GM21381 (cell line): ENCODE data around the gene MRPL54.

ENCODE experiments used
- ATAC-seq: cut with Tn5 transposase; IDR thresholded peaks from one replicate; pipeline ENCODE4 v1.9.1; 2021; ENCODE audit warnings: mild to moderate bottlenecking, moderate library complexity; ENCODE audit not compliant: unreplicated experiment

The MRPL54 gene

DNA sequence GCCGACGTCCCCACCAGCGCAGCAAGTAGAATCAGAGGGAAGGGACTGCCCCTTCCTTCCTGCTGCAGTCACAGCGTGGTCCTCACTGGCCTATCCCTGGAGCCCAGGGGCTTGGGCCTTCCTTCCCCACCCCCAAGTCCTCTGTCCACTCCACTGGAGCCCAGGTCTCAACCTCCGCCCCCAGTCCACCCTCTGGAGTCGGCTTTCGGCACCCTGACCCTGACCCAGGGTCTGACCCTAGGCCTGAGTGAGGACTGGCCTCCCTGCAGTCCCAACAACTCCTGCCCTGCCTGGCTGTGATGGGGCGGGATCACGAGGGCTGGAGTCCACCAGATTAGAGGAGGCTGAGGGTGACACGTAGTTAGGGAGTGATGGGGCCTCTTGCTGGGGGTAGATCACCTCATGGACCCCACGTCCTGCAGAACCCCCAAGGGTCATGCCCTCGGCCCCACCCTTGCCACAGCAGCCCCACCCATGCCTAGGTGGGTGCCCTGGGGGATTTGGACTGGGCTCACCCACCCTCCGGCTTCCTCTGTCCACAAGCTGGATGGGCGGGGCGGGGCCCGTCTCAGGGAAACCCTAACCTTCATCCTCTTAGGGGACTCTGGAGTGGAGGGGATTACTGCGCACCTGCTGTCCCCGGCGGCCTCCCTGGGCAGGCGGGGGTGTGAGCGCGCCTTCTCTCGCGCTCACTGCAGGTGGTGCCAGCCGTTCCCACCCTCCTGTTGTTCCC lies 5.7 kb downstream of the MRPL54 start:
- ATAC-seq: no peak

DNA sequence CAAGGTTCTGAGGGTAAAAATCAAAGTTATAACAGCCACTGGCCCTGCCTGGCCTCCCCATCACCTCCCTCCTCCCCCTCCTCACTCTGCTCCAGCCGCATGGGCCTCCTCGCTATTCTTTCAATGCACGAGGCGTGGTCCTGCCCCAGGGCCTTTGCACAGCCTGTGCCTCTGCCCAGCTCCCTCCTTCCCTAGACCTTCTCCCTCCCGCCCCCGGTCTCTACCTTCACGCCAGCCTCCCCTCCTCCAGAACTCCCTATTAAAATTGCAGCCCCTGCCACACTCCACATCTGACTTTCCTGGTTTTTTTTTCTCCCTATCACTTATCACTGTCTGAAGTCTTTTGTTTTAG lies 6.2 kb downstream of the MRPL54 start:
- ATAC-seq: no peak

DNA sequence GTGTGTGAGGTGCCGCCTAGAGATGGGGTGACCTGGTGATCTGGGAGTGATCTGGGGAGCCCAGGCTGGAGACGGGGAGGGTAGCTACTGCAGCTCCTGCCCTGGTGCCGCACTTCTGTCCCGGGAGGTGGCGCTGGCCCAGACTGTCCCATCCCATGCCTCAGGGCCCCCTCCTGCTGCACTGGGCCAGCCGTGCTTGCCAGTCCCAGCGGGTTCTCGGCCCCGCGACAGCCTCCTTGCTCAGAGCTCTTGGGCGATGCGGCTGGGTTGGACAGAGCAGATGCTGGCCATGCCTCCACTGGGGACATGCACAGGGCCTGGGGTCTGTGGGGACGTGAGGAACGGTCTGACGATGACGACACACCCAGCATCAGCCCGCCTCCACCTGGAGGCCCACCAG lies 7.0 kb downstream of the MRPL54 start:
- ATAC-seq: no peak

DNA sequence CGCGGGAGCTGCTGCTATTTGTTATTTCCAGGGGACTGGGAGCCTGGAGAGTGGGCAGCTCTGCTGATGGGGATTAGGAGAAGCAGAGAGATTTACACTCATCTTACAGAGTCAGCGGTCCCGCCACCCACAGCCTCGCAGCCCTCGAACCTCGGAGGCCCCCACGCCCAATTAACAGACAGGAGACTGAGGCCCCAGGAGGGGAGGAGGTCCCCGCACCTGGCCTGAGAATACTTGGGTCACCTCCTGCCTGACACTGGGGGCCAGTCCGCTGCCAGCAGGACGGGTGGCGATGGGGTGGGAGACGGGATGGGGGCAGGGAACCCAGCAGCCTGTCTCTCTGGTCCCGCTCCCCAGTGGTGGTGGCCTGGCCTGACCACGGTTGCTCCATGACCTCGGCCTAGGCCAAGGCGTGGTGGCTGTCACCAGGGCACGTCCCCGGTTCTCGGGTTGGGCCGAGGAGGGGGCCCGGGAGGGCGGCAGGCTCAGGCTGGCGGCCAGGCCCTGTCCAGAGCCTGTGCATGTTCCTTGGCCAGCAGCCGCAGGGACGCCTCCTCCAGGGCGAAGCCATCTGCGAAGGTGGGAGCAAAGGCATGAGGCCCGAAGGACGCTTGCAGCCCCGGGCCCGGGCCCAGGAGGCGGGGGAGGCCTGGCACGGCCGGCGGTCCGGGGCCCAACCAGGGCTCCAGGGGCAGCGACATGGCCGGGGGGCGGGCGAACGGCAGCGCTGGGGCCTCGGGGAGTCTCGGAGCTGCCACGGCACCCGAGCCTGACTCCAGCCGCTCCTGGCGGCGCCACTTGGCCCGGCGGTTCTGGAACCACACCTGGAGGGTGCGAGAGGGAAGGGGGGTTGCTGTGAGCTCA lies 7.9 kb downstream of the MRPL54 start:
- ATAC-seq: no peak

DNA sequence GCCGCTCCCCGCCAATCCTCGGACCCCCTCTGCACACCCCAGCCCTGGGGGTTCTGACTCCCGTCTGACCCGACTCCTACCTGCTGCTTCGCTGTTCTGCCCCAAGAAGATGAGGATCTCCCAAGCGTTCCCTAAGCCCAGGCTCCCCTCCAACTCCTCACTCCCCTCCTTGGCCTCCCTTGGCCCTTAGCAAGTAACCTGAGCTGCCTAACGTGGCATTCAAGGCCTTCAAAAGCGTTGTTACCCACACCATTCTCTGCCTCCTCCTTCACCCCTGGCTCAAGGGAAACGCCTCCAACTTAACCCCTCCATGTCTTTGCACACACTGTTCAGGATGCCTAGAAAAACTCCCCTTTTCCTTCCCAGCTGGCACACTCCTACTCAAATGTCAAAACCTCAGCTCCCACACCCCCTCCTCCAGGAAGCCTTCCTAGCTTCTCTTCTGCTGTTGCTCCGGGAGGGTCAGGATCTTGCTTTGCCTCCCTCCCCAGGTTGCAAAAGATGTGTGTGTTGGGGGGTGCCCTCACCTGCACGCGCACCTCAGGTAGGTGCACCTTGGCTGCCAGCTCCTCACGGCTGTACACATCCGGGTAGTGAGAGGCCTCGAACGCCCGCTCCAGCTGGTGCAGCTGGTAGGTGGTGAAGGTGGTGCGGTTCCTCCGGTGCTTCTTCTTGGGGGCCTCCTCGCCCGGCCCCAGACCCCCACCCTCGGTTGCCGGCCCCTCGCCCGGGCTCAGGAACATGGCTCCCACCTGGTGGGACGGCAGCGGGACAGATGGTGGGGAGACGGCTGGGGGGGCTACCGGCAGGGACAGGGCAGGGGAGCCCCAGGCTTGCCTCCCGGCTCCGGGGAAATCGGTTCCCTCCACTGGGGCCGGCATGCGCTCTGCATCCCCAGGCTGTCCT lies 8.8 kb downstream of the MRPL54 start:
- no peak for ATAC-seq

DNA sequence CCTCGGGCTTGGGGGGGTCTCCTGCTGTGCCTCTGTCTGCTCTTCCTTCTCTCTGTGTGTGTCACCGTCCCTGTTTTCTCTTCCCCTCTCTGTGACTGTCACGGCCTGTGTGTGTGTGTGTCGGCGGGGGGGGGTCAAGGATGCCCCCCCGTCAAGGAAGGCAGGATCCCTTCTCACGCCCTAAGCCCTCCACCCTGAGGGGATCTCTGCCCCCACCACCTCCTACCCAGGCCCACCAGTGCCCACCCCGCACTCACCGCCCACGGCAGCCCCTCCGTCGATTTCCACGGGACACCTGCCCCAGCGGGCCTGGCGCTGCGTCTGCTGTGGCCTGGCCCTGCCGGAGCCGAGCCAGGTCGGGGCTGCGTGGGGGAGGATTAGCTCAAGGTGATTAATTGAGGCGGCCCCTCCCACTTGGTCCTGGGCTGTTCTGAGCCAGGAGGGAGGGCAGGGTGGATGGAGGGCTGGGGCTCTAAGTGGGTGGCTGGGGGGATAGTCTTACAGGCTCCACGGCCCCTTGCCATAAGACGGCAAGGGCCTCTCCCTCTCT lies 9.5 kb downstream of the MRPL54 start, which contains the start of gene RAX2:
Gene RAX2 (minus strand): TSS at position 323 of the 550 bp plus-strand sequence. CDS start 486 bp downstream, outside the sequence.
- ATAC-seq: no peak

DNA sequence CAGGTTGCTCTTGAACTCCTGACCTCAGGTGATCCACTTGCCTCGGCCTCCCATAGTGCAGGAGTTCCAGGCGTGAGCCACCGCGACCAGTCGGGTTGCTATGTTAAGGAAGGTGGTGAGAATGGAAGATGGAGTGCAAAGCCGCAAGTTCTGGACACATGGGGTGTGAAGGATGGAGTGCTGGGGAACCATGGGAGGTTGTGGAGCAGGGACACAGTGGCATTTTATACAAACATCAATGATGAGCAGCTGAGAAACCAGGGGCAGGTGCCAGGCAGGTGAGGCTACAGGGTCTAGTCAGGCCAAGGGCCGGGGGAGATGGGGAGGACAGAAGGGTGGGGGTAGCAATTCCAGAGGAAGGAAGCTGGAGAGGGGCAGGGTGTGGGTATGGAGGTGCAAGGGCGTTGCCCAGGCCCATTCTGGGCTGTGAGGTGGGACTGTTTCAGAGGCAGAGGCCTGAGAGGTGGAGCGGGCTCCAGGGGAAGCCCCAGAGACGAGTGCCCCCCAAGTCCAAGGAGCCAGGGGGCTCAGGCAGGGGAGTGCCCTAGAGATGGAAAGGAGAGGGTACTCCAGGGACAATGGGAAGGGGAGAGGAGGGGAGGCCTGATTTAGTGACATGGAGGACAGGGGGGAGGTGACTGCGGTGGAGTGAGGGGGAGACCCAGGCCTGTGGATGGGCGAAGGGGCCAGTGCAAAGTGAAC lies 11.5 kb downstream of the MRPL54 start:
- ATAC-seq: no peak

DNA sequence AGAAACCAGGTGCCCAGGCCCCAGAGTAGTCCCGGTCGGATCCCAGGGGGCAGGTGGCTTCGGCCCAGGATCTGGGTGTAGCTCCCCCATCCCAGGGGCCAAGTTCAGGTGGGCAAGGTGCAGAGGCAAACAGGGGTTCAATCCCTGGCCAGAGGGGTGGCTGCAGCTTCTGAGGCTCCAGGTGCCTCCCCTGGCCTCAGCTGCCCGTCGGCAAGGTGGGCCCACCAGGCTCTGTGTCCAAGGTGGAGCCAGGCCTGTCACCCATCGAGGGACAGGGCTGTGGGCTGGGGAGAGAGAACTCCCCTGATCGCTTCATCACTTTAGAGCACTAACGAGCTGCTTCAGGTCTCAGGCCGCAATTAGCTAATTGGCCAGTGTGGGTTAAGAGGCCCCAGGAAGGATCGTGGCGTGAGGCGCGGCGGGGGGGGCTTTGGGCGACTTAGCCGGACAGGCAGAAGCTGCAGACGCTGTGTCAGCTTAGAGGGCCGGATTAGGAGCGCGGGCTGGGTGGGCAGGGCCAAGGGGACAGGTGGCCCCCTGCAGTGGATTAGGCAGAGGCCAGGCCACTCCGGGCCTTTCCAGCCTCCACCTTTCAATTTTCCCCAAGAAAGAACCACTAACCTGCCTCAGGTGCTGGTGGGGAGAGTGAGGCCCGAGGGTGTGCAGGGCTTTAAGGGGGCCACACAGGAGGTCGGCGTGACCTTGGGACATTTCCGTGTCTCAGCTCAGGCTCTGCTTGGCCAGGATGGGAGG lies 12.3 kb downstream of the MRPL54 start:
- no peak for ATAC-seq

DNA sequence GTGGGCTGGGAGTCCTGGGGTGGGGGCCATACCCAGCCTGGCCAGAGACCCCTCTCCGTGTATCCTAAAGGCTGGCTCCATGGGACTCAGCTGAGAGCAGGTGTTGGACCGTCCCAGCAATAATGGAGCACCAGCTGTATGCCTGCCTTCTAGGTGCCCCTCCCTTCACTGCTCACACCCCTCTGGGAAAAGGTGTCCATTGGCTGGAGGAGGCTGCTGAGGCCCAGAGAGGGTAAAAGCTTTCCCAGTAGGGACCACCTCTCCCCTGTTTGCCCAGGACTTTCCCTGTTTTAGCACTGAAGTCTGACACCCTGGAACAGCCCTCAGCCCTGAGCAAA lies 12.9 kb downstream of the MRPL54 start:
- ATAC-seq: no peak

DNA sequence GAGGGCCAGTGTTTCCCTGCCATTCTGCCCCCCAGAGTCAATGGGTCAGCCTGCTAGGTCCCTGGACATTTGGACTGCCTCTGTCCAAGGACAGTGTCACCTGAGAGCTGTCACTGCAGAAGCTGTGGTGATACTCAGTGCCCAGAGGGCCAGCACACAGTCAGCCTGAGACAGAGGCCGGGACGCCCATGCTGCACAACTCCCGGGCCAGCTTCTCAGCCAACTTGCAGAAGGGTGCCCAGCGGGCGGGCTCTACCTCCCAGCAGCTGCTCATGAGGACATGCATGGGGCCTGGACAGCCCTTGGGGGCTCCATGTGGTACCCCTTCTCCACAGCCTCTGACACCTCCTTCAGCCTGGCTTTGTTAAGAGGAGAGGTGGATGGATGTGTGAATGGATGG lies 13.3 kb downstream of the MRPL54 start:
- no peak for ATAC-seq

DNA sequence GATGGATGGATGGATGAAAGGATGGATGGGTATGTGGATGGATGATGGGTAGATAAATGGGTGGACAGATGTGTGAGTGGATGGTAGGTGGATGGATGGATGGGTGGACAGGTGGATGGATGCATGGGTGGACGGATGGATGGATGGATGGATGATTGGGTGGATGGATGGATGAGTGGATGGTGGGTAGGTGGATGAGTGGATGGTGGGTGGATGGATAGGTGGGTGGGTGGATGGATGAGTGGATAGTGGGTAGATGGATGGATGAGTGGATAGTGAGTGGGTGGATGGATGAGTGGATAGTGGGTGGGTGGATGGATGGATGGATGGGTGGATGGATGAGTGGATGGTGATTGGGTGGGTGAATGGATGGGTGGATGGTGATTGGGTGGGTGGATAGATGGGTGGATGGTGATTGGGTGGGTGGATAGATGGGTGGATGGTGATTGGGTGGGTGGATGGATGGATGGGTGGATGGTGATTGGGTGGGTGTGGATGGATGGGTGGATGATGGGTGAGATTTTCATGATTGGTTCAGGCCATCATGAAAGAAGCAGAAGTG lies 14.1 kb downstream of the MRPL54 start:
- ATAC-seq: no peak

DNA sequence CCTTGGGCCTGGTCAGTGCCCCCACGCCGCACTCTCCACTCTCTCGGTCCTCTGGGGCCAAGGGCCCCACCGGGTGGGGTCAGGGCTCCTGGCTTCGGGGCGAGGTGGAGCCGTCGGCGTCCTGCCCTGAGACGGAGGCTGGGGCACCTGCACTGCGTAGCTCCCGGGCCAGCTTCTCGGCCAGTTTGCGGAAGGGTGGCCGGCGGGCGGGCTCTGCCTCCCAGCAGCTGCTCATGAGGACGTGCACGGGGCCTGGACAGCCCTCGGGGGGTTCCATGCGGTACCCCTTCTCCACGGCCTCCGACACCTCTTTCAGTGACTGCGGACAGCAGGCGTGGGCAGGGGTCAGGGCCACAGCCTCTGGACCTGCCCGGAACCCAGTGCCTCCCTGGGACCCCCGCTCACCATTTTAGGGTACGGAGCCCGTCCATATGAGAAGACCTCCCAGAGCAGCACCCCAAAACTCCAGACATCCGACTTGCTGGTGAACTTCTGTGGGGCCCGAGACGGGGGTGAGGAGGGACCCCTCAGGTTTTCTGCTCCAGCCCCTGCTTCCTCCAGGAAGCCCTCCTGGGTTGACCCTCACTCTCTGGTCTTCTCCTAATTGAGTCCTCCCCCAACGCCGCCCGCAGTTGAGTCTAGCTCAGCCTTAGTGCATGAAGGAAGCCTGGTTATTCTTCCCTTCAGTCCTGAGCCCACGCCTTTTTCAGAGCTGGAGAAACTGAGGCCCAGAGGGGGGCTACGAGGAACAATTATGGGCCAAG lies 15.8 kb downstream of the MRPL54 start:
- no peak for ATAC-seq

DNA sequence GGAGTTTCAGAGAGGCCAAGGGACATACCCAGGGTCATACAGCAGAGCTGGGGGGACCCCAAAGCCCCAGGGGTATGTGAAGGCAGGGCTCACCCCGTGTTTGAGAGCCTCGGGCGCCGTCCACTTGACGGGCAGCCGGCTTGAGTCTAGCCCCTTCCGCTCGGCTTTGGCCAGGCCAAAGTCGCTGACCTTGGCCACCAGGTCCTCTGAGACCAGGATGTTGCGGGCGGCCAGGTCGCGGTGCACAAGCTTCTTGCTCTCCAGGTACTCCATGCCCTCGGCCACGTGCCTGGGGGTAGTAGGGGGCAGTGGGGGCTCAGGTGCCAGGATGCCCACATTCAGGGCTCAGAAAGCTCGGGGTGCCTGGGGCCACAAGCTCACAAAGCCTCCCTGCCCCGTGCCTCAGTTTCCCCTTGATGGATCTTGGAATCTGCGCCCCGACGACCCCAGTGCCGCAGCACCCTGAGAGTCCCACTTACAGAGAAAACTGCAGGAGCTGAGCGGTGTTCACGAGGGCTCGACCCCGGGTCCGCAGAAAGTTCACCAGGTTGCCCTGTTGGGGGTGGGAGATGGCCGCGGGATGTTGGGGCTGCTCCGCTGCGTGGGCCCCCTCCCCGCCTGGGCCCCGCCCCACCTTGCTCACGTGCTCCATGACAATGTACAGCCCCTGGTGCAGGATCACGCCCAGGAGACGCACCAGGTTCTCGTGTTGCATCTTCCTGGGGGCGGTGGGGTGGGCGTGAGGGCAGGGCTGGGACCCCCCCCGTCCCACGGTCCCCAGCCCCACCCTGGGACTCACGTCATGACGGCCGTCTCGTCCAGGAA lies 16.6 kb downstream of the MRPL54 start:
- no peak for ATAC-seq

DNA sequence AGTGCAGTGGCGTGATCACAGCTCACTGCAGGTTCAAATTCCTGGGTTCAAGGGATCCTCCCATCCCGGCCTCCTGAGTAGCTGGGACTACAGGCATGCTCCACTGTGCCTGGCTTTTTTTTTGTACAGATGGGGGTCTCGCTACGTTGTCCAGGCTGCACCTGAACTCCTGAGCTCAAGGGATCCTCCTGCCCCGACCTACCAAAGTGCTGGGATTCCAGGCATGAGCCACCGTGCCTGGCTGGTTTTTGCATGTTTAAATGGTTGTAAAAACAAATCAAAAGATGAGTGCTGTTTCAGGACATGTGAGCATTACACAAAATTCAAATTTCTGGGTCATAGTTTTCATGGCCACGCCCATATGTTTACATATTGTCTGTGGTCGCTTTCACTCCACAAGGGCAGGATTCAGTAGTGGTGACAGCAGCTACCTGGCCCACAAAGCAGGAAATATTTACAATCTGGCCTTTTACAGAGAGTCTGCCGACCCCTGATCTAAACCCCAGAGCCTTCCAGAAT lies 18.4 kb downstream of the MRPL54 start:
- no peak for ATAC-seq

DNA sequence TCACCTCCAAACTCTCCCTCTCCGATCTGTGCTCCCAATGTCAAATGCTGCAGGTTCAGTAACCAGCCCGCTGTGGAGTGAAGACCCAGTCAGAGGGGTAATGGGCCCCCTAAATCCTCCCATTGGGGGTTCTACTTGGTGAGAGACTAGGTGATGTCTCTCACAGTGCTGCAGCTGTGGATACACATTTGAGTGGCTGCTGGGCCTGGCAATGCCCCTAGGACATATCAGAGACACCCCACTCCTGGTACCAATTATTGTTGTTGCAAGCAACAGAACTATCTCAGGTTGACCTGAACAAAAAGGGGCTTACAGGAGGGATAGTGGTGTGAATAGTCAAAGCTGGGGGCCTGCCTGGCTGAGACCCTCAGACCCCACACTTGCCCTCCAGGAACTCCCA lies 19.1 kb downstream of the MRPL54 start:
- no peak for ATAC-seq

DNA sequence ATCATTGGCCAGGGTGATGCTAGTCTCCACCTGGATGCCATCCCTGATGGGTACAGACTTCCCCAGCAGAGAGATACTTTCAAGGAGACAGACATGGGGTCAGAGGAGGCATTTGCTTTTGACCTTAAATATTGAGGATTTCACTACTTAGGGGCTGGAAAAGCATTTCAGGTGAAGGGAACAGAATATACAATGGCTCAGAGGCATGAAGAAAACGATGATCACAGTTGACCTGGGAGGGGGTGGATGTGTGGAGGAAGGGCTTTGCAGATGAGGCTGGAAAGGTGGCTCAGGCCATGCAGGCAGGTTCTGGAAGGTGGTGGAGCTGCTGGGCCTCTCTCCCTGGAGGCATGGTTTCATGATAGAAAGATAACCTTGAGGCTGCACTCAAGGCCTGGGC lies 19.8 kb downstream of the MRPL54 start:
- ATAC-seq: no peak

DNA sequence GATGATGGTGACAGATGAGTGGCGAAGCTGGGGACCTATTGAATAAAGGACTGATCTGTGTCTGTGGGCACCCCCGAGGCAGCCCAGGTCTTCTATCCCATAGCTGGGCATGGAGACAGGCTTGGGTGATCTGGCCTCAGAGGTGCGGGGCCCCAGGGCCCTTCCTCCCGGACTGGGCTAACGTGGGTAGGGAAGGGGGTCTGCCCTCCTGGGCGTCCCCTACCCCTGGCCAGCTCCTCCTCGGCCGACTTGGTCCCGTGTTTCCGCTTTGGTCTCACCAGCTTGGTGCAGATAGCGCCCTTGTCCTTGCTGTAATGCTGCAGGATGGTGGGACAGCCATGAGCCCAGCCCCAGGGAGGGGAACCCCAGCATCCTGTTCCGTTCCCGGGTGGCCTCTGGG lies 20.4 kb downstream of the MRPL54 start:
- ATAC-seq: no peak
